Measurements from ENCODE around the gene DLX2.

DLX2 gene

GRCh38 chr2:172106108-172106961, 3.6 kb upstream of the DLX2 start:
- peak; percentile 46 for DNase-seq (ENCODE audit: low read depth)
- peak overlapping the region; percentile 41 for H3K4me3 ChIP-seq (ENCODE audit: low read depth, low read length)
- TF ChIP-seq, protein P1, sequence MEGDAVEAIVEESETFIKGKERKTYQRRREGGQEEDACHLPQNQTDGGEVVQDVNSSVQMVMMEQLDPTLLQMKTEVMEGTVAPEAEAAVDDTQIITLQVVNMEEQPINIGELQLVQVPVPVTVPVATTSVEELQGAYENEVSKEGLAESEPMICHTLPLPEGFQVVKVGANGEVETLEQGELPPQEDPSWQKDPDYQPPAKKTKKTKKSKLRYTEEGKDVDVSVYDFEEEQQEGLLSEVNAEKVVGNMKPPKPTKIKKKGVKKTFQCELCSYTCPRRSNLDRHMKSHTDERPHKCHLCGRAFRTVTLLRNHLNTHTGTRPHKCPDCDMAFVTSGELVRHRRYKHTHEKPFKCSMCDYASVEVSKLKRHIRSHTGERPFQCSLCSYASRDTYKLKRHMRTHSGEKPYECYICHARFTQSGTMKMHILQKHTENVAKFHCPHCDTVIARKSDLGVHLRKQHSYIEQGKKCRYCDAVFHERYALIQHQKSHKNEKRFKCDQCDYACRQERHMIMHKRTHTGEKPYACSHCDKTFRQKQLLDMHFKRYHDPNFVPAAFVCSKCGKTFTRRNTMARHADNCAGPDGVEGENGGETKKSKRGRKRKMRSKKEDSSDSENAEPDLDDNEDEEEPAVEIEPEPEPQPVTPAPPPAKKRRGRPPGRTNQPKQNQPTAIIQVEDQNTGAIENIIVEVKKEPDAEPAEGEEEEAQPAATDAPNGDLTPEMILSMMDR (IDR thresholded peaks at IDR 0.05; ENCODE audit: insufficient read depth, low read depth, low read length, missing control alignments): peak; percentile 55

DNA sequence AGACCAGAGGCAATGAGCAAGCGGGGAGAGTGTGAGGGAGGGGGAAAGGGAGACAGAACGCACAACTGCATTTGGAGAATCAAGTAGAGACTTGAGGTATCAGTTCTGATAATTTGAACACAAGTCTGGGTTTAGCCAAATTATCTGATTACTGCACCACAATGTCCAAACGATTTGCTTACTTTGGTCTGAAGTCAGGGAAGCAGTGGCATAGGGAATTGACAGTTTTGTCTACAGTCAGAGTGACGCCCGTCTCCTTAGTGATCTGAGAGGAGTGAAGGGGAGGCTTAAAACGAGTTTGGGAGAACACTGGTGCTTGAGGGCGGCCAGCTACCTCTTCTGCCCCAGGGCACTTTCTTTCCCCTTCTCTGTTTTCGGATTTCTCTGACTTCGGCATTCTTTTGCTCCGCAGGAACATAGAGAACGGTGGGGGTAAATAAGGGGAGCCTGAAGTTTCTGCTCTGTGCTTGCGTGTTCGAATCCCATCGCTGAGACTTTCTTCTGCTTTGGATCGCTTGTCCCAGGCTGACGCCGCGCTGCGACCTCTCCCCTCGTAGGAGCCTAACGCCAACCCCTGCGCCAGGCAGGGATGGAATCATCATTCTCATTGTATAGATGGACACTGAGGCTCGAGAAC, 2.9 kb upstream of the DLX2 start:
- DNase-seq (ENCODE audit: low read depth): no peak
- TF ChIP-seq, protein P1 (IDR thresholded peaks at IDR 0.05; ENCODE audit: insufficient read depth, low read depth, low read length, missing control alignments): no peak
- H3K4me3 ChIP-seq (ENCODE audit: low read depth, low read length): no peak overlapping the region

- TF ChIP-seq, protein P1 (IDR thresholded peaks at IDR 0.05; ENCODE audit: insufficient read depth, low read depth, low read length, missing control alignments): peak; percentile 81
- H3K4me3 ChIP-seq (ENCODE audit: low read depth, low read length): peak overlapping the region; percentile 70
- DNase-seq (ENCODE audit: low read depth): peak; percentile 90
Measured at GRCh38 chr2:172103471-172104272, 972 bp upstream of the DLX2 start.

GRCh38 chr2:172101821-172102390, 794 bp downstream of the DLX2 start:
- TF ChIP-seq, protein P1 (IDR thresholded peaks at IDR 0.05; ENCODE audit: insufficient read depth, low read depth, low read length, missing control alignments): no peak
- H3K4me3 ChIP-seq (ENCODE audit: low read depth, low read length): peak overlapping the region; percentile 70
- peak; percentile 31 for DNase-seq (ENCODE audit: low read depth)

DNA sequence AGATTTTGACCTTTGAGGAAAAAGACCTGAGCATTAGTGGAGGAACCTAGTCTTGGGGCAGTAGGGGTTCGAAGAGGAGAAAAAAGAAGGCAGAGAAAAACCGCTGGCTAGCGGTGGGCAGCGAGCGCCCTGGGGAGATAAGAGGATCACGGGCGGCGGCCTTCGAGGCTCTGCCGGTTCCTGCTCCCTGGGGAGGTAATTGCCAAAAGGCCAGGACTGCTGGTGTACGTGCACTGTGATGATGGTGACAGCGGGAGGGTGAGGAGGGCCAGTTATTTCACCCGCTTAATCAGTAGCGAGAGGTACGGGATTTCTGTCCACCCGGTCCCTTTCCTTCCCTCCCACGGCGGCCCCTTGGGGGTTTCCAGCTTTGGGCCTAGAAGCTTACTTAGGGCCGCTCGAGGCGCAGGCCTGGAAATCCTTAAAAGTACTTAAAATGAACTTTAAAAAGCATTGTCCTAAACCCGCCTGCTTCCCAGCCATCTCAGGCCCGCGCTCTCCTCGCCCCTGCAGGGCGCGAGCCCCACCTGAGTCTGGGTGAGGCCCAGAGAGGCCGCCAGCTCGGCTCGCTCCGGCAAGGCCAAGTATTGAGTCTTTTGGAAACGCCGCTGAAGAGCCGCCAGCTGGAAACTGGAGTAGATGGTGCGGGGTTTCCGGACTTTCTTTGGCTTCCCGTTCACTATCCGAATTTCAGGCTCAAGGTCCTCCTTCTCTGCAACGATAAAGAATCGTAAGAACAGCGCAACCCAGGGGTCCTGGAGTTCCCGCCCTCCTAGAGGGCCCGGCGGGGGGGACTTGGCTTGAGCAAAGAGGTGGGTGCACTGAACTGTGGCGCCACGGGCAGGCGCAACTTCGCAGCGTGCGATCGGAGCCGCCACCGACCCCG, 1.5 kb downstream of the DLX2 start:
- H3K4me3 ChIP-seq (ENCODE audit: low read depth, low read length): no peak overlapping the region
- TF ChIP-seq, protein P1 (IDR thresholded peaks at IDR 0.05; ENCODE audit: insufficient read depth, low read depth, low read length, missing control alignments): no peak
- DNase-seq (ENCODE audit: low read depth): no peak
